ENCODE results near the gene MARVELD3. TPM values are rescaled to one million over a fixed set of nuclear protein-coding genes. Genes with fewer than 3 reads are reported as not detected.

The MARVELD3 gene
- total RNA-seq, 2 experiments from 2014 or later: not detected

DNA sequence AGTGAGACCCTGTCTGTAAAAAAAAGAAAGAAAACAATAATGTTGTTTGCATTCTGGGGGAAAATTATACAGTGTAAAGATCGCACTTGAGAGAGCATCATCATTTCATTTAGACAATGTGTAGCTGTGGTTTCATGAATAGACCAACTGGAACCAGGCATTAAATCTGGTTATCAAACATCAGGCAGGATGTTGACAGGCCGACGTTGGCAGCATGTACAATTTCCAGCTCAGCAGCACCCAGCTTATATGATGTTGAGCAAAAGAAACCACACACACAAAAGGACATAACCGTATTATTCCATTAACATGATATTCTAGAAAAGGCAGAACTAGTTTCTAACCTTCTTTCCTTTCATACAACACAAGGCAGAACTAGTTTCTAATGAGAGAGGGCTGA is 5.8 kb downstream of the MARVELD3 start:
- H3K4me1 Mint-ChIP-seq (ENCODE audit: low read depth): no peaks in the 10 kb centered on the region
- peaks cover 0 to 5% of the 10 kb centered on the region in 2 experiments for H3K9me3 ChIP-seq (ENCODE audit: control insufficient read depth in 1 of 2, insufficient read depth in 1 of 2, low read length in 2 of 2)
- ATAC-seq (ENCODE audit: poor library complexity) (no peak), DNase-seq (no peak)
- no peak overlapping the region for H3K4me3 ChIP-seq (ENCODE audit: low read length)
- no peak overlapping the region for H3K4me3 Mint-ChIP-seq
- intact Hi-C loops (cut with DNase I, micrococcal nuclease): no loop called here
- no peak overlapping the region for H3K27ac ChIP-seq (ENCODE audit: low read depth in 1 of 2, low read length in 2 of 2)
- no peaks in the 10 kb centered on the region for H3K36me3 Mint-ChIP-seq (ENCODE audit: low read depth)
- ChIA-PET POLR2A (no interaction called here), CTCF (interaction anchor here (0.6 kb wide), 1 partner anchor 21 kb away, joined by 3 read pairs; no protein-coding TSS in a partner anchor)
- TF ChIP-seq, protein P1, sequence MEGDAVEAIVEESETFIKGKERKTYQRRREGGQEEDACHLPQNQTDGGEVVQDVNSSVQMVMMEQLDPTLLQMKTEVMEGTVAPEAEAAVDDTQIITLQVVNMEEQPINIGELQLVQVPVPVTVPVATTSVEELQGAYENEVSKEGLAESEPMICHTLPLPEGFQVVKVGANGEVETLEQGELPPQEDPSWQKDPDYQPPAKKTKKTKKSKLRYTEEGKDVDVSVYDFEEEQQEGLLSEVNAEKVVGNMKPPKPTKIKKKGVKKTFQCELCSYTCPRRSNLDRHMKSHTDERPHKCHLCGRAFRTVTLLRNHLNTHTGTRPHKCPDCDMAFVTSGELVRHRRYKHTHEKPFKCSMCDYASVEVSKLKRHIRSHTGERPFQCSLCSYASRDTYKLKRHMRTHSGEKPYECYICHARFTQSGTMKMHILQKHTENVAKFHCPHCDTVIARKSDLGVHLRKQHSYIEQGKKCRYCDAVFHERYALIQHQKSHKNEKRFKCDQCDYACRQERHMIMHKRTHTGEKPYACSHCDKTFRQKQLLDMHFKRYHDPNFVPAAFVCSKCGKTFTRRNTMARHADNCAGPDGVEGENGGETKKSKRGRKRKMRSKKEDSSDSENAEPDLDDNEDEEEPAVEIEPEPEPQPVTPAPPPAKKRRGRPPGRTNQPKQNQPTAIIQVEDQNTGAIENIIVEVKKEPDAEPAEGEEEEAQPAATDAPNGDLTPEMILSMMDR (IDR thresholded peaks at IDR 0.05): no peak
- H3K27me3 Mint-ChIP-seq: peaks cover 22% of the 10 kb centered on the region
- H3K27ac Mint-ChIP-seq: no peak overlapping the region
- H3K36me3 ChIP-seq (ENCODE audit: insufficient read depth, low read length): no peaks in the 10 kb centered on the region
- H3K4me1 ChIP-seq (ENCODE audit: insufficient read depth, low read length): peaks cover 2% of the 10 kb centered on the region
- H3K9me3 Mint-ChIP-seq: no peaks in the 10 kb centered on the region
- H3K27me3 ChIP-seq (ENCODE audit: control insufficient read depth in 1 of 2, insufficient read depth in 2 of 2, low read length in 2 of 2): peaks cover 3% of the 10 kb centered on the region in 2 experiments

DNA sequence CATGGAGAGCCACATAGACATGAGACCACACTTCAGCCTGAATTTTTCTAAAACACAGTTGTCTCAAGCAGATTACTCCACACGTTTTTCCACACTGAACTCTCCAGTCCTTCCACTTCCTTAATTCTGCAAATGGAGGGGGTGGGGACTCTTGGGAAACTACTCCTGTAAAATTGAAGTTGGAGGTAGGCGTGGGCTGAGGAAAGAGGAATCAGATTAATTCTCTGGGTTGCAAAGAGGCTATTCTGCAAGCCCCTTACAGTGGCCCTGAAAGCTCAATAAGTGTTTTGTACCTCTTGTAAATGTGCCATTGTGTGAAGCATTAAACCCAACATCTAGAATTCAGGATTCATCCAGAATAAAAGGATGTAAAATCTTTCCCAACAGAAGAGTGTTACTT is 9.6 kb downstream of the MARVELD3 start:
- intact Hi-C loops (cut with DNase I, micrococcal nuclease): no loop called here
- Histone ChIP-seq H3K4me3 (ENCODE audit: low read length) (no peak overlapping the region), H3K27me3 (ENCODE audit: control insufficient read depth in 1 of 2, insufficient read depth in 2 of 2, low read length in 2 of 2) (no peaks in the 10 kb centered on the region), H3K36me3 (ENCODE audit: insufficient read depth, low read length) (no peaks in the 10 kb centered on the region), H3K9me3 (ENCODE audit: control insufficient read depth in 1 of 2, insufficient read depth in 1 of 2, low read length in 2 of 2) (no peaks in the 10 kb centered on the region), H3K4me1 (ENCODE audit: insufficient read depth, low read length) (no peaks in the 10 kb centered on the region), H3K27ac (ENCODE audit: low read depth in 1 of 2, low read length in 2 of 2) (no peak overlapping the region)
- TF ChIP-seq, protein P1 (IDR thresholded peaks at IDR 0.05): no peak
- peaks cover 3% of the 10 kb centered on the region for H3K27me3 Mint-ChIP-seq
- DNase-seq (no peak), ATAC-seq (ENCODE audit: poor library complexity) (no peak)
- H3K36me3 Mint-ChIP-seq (ENCODE audit: low read depth): no peaks in the 10 kb centered on the region
- H3K9me3 Mint-ChIP-seq: no peaks in the 10 kb centered on the region
- ChIA-PET CTCF (no interaction called here), POLR2A (no interaction called here)
- H3K4me1 Mint-ChIP-seq (ENCODE audit: low read depth): no peaks in the 10 kb centered on the region
- H3K4me3 Mint-ChIP-seq: no peak overlapping the region
- H3K27ac Mint-ChIP-seq: no peak overlapping the region

DNA sequence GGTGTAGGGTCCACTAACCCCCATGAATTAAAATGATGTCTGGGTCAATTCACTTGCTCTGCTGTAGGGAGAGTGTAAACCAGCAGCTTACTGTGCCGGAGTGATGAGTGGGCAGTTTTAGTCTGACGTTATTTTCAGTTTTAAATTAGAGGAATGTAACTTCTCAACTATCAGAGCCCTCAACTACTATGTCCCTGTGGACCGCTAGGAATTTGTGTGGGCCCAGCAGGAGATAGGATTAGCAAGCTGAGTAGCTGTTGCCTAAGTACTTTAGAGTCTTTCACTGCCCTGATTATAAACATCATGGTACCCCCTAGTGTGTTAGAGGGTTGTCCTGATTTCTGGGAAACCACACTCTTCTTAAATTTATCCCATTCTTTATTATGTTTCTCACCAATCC is 11.4 kb downstream of the MARVELD3 start:
- no peaks in the 10 kb centered on the region for H3K27me3 Mint-ChIP-seq
- intact Hi-C loops (cut with DNase I, micrococcal nuclease): no loop called here
- CTCF ChIA-PET: no interaction called here

More for the DNA sequence above, 11.4 kb downstream of the MARVELD3 start:
- H3K36me3 ChIP-seq (ENCODE audit: insufficient read depth, low read length): no peaks in the 10 kb centered on the region
- H3K4me3 ChIP-seq (ENCODE audit: low read length): no peak overlapping the region
- DNase-seq (no peak), ATAC-seq (ENCODE audit: poor library complexity) (no peak)
- POLR2A ChIA-PET: no interaction called here
- no peaks in the 10 kb centered on the region for H3K9me3 ChIP-seq (ENCODE audit: control insufficient read depth in 1 of 2, insufficient read depth in 1 of 2, low read length in 2 of 2)
- Mint-ChIP-seq H3K4me1 (ENCODE audit: low read depth) (no peaks in the 10 kb centered on the region), H3K27ac (no peak overlapping the region), H3K4me3 (no peak overlapping the region), H3K9me3 (no peaks in the 10 kb centered on the region), H3K36me3 (ENCODE audit: low read depth) (no peaks in the 10 kb centered on the region)
- TF ChIP-seq, protein P1 (IDR thresholded peaks at IDR 0.05): no peak
- H3K27ac ChIP-seq (ENCODE audit: low read depth in 1 of 2, low read length in 2 of 2): no peak overlapping the region
- H3K4me1 ChIP-seq (ENCODE audit: insufficient read depth, low read length): no peaks in the 10 kb centered on the region
- no peaks in the 10 kb centered on the region for H3K27me3 ChIP-seq (ENCODE audit: control insufficient read depth in 1 of 2, insufficient read depth in 2 of 2, low read length in 2 of 2)
